GM23248 (cell line): Measurements from ENCODE around the gene FNTB. TPM values are rescaled to one million over a fixed set of nuclear protein-coding genes. Genes with fewer than 3 reads are reported as not detected.

Experiments
- DNase-seq: peaks from one replicate; pipeline ENCODE4 v3.0.0-alpha.2; 2015
- H2AFZ ChIP-seq: fragments of 200-600 bp; sonication (generic); 2 replicates; pipeline ENCODE4 v1.6.1; 2016; ENCODE audit warnings: antibody characterized with exemption
- H3F3A ChIP-seq: fragments of 200-600 bp; sonication (generic); 2 replicates; pipeline ENCODE4 v1.6.1; 2016; ENCODE audit warnings: mild to moderate bottlenecking, antibody characterized with exemption, mixed run types; ENCODE audit not compliant: insufficient read depth
- H3K27ac ChIP-seq: fragments of 200-600 bp; sonication (generic); 2 replicates; pipeline ENCODE4 v1.5.1; 2016; ENCODE audit warnings: mild to moderate bottlenecking
- H3K27me3 ChIP-seq: fragments of 200-600 bp; sonication (generic); replicated peaks from 2 replicates; pipeline ENCODE4 v1.6.1; 2016; ENCODE audit warnings: mild to moderate bottlenecking; ENCODE audit not compliant: insufficient read depth
- H3K36me3 ChIP-seq: fragments of 200-600 bp; sonication (generic); 2 replicates; pipeline ENCODE4 v1.6.1; 2016; ENCODE audit warnings: low read depth, mild to moderate bottlenecking
- H3K4me1 ChIP-seq: fragments of 200-600 bp; sonication (generic); 2 replicates; pipeline ENCODE4 v1.6.1; 2016; ENCODE audit warnings: mild to moderate bottlenecking; ENCODE audit not compliant: insufficient read depth
- H3K4me2 ChIP-seq: fragments of 200-600 bp; sonication (generic); one replicate; pipeline ENCODE4 v1.6.1; 2016; ENCODE audit warnings: mild to moderate bottlenecking; ENCODE audit not compliant: unreplicated experiment
- H3K4me3 ChIP-seq: fragments of 200-600 bp; sonication (generic); 2 replicates; pipeline ENCODE4 v1.5.1; 2016; ENCODE audit warnings: mild to moderate bottlenecking
- H3K79me2 ChIP-seq: fragments of 200-600 bp; sonication (generic); 2 replicates; pipeline ENCODE4 v1.6.1; 2016; ENCODE audit warnings: mild to moderate bottlenecking; ENCODE audit not compliant: insufficient read depth
- H3K9ac ChIP-seq: fragments of 200-600 bp; sonication (generic); 2 replicates; pipeline ENCODE4 v1.6.1; 2016; ENCODE audit warnings: mild to moderate bottlenecking
- H3K9me2 ChIP-seq: fragments of 200-600 bp; sonication (generic); 2 replicates; pipeline ENCODE4 v1.6.1; 2016; ENCODE audit warnings: mixed run types, mild to moderate bottlenecking, moderate library complexity; ENCODE audit not compliant: insufficient read depth
- H3K9me3 ChIP-seq: fragments of 200-600 bp; sonication (generic); one replicate; pipeline ENCODE4 v1.6.1; 2017; ENCODE audit warnings: low read depth
- H4K20me1 ChIP-seq: fragments of 200-600 bp; sonication (generic); 2 replicates; pipeline ENCODE4 v1.6.0; 2016; ENCODE audit not compliant: insufficient read depth
- EZH2 ChIP-seq: fragments of 200-600 bp; sonication (generic); IDR thresholded peaks from 2 replicates; pipeline ENCODE4 v1.6.1; 2018; ENCODE audit warnings: antibody characterized with exemption, mild to moderate bottlenecking; ENCODE audit not compliant: insufficient read depth, poor library complexity, severe bottlenecking
- EZH2phosphoT487 ChIP-seq: fragments of 200-600 bp; sonication (generic); IDR thresholded peaks from 2 replicates; pipeline ENCODE4 v1.6.1; 2018; ENCODE audit warnings: antibody characterized with exemption, moderate library complexity, mild to moderate bottlenecking, low read depth; ENCODE audit not compliant: insufficient read depth
- WGBS, 2 experiments: methylation state at CpG; one replicate each; pipeline ENCODE4 v1.1.6; 2015 to 2017; ENCODE audit warnings: low lambda C conversion rate in 2 of 2, low coverage in 1 of 2; ENCODE audit errors: missing lambda C conversion rate in 2 of 2; 5-methylcytosine and 5-hydroxymethylcytosine counted together
- in situ Hi-C: fragments of 300-500 bp; cut with MboI; formaldehyde crosslinking; loops from 2 replicates; pipeline ENCODE4 v1.15.0; 2020
- polyA plus RNA-seq: library from polyadenylated mRNA; unstranded; fragments of >200 nt; fragmentation: Nextera tagmentation; extraction: Ambion mirVana; gene quantifications from 2 replicates; pipeline ENCODE4 v1.2.1, GENCODE V29; 2016
- total RNA-seq: library from RNA; depleted of rRNA; stranded (reverse); fragments of >200 nt; shearing (Covaris generic); gene quantifications from 2 replicates; pipeline ENCODE4 v1.2.3, GENCODE V29; 2014

Gene FNTB
- total and polyA plus RNA-seq, 2 experiments from 2014 or later: 15.5 to 19.5 TPM

DNA sequence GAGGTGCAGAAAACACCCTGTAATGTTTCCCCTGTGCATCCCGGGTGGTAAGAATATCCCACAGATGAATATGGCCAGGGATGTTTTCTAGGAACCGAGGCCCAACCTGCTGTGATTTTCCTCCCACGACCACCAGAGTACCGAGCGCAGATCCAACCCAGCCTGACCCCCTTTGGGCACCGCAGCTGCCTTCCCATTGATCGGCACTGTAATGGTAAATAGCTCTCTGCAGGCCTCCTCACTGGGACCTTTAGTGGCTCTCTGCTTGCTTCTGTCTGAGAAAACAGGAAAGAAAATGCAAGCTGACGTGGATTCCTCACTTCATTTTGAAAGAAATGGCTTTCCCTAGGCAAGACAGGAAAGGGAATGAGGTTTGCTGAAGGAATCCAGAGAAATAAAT is 12.1 kb upstream of the FNTB start:
- Histone ChIP-seq H2AFZ (no peak overlapping the region), H3K27ac (no peak overlapping the region), H3K4me1 (no peaks in the 10 kb centered on the region), H3K4me2 (no peak overlapping the region), H3K9me3 (no peaks in the 10 kb centered on the region), H3K79me2 (no peaks in the 10 kb centered on the region), H4K20me1 (no peaks in the 10 kb centered on the region), H3K9me2 (no peaks in the 10 kb centered on the region), H3K36me3 (no peaks in the 10 kb centered on the region), H3K27me3 (peaks cover 4% of the 10 kb centered on the region), H3F3A (no peaks in the 10 kb centered on the region), H3K9ac (no peak overlapping the region), H3K4me3 (no peak overlapping the region)
- 77 to 81% methylated on average over 8 of the region's 8 CpGs for WGBS, 2 experiments
- in situ Hi-C loops: no loop called here
- TF ChIP-seq EZH2phosphoT487 (no peak), EZH2 (no peak)
- DNase-seq: no peak

DNA sequence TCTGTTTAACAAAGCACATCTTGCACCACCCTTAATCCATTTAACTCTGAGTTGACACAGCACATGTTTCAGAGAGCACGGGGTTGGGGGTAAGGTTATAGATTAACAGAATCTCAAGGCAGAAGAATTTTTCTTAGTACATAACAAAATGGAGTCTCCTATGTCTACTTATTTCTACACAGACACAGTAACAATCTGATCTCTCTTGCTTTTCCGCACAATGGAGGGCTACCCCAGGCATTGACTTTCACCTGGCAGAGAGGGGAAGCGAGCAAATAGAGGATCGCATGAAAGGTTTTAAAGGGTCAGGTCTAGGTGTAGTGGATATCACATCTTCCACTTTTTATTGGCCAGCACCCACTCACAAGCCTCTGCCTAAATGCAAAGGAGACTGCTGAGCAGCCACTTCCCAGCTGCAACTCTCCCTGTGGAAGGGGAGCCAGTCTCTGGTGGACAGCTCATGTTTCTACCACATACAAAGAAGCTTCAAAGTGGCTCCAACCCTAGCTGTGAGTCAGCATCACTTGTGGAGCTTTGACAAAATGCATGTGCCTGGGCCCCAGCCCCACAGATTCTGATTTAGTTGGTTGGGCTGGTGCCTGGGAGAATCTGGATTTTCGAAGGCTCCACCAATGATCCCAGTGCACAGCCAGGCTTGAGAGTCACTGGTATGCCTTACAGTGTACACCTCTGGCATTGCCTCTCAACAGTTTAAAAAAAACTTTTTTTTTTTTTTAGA is 7.2 kb upstream of the FNTB start:
- peak; percentile 68 for DNase-seq
- Histone ChIP-seq H3K9ac (no peak overlapping the region), H3F3A (no peaks in the 10 kb centered on the region), H4K20me1 (no peaks in the 10 kb centered on the region), H2AFZ (no peak overlapping the region), H3K4me2 (no peak overlapping the region), H3K9me3 (no peaks in the 10 kb centered on the region), H3K4me3 (no peak overlapping the region), H3K36me3 (no peaks in the 10 kb centered on the region), H3K9me2 (no peaks in the 10 kb centered on the region), H3K4me1 (no peaks in the 10 kb centered on the region), H3K79me2 (no peaks in the 10 kb centered on the region), H3K27ac (no peak overlapping the region), H3K27me3 (peaks cover 4% of the 10 kb centered on the region)
- in situ Hi-C loops: no loop called here
- TF ChIP-seq EZH2phosphoT487 (no peak), EZH2 (no peak)
- WGBS, 2 experiments: 65 to 68% methylated on average over 5 of the region's 5 CpGs

DNA sequence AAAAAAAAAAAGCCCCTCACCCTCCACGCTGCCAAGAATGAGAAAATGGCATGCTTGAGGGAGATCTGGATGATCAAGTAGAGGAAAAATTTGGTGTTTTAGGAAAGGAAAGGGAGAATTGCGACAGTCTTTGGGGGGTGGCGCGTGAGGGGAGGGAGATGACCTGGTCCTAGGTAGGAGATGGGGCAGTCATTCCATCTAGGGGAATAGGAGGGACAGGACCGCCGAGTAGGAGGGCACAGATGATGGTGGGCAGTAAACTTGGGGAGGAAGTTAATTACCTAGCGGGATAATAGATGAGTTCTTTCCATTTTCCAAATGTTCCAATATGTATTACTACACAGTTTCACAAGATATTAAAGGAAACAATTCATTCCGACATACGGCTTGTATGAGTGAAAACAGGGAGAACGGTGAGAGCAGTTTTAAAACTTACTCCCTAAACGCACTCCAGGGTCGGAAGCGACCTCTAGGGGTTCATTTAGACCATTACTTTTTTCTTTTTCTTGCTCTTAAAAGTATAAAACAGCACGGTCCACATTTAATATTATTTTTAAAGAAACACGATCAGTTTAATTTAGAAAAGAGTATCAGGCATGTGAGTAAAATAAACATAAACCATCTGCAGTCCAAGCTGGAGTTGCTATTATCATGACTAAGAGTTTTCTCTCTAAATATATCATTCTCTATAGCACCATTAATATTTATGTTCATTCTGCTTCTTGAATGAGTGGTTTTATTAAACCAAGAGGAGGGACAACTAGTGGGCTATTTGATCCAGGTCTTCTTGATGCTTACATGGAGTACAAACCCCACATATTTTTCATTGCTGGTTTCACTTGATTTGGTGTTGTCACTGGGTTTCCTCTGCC is 3.0 kb upstream of the FNTB start:
- no peak for TF ChIP-seq EZH2
- no peak for TF ChIP-seq EZH2phosphoT487
- H3K79me2 ChIP-seq: peaks cover 16% of the 10 kb centered on the region
- no peak overlapping the region for H3K9ac ChIP-seq
- in situ Hi-C loops: no loop called here
- peaks cover 9% of the 10 kb centered on the region; the same call in 1 of the 2 replicates for H3K4me1 ChIP-seq
- peak overlapping the region; percentile 58 for H3K4me3 ChIP-seq
- no peaks in the 10 kb centered on the region for H3K36me3 ChIP-seq
- peak overlapping the region; percentile 54 for H3K4me2 ChIP-seq
- no peaks in the 10 kb centered on the region for H4K20me1 ChIP-seq
- DNase-seq: peak; percentile 78
- no peaks in the 10 kb centered on the region for H3K9me2 ChIP-seq
- 5 to 6% methylated on average over 15 of the region's 15 CpGs for WGBS, 2 experiments
- peak overlapping the region; percentile 61 for H2AFZ ChIP-seq
- no peaks in the 10 kb centered on the region for H3K9me3 ChIP-seq
- H3K27me3 ChIP-seq: no peaks in the 10 kb centered on the region; the same call in 1 of the 2 replicates
- no peak overlapping the region for H3K27ac ChIP-seq
- no peaks in the 10 kb centered on the region for H3F3A ChIP-seq

- Histone ChIP-seq H3K9me3 (no peaks in the 10 kb centered on the region), H3K27me3 (no peaks in the 10 kb centered on the region; the same call in 1 of the 2 replicates), H3K4me3 (peak overlapping the region; percentile 99), H3F3A (0 out of 2 replicates have a peak, but pooled peaks cover 4% of the 10 kb centered on the region), H3K27ac (peak overlapping the region; percentile 86), H3K4me1 (peaks cover 9% of the 10 kb centered on the region; the same call in 1 of the 2 replicates), H3K4me2 (peak overlapping the region; percentile 88), H3K9ac (peak overlapping the region; percentile 93), H3K36me3 (no peaks in the 10 kb centered on the region), H3K79me2 (peaks cover 45% of the 10 kb centered on the region), H4K20me1 (no peaks in the 10 kb centered on the region), H2AFZ (peak overlapping the region; percentile 89), H3K9me2 (no peaks in the 10 kb centered on the region)
- in situ Hi-C loops: no loop called here
- DNase-seq: peak; percentile 42
- WGBS, 2 experiments: 2 to 3% methylated on average over 8 of the region's 8 CpGs
- TF ChIP-seq EZH2phosphoT487: no peak
- TF ChIP-seq EZH2: no peak
Observed at GRCh38 chr14:64987438-64987767, 708 bp downstream of the FNTB start.
